Measurements from ENCODE around the gene PHLDB1. TPM values are rescaled to one million over a fixed set of nuclear protein-coding genes. Genes with fewer than 3 reads are reported as not detected.
A peak's percentile ranks its signal among the peaks of the same experiment; 100 is the strongest.

The PHLDB1 gene
- total RNA-seq, 4 donors from 2014 or later: 6.7 to 29.8 (median 21.2) TPM

GRCh38 chr11:118622376-118623268, 15.2 kb downstream of the PHLDB1 start:
- intact Hi-C loops (cut with DNase I): no loop called here
- no peaks in the 10 kb centered on the region for H3K9me3 ChIP-seq
- H3K4me3 ChIP-seq: peak overlapping the region in 3 of 4 donors; percentile 41 to 67 (median 51)
- no peak for TF ChIP-seq CTCF (IDR thresholded peaks at IDR 0.05)
- TF ChIP-seq POLR2A (IDR thresholded peaks at IDR 0.05): no peak
- H3K27ac ChIP-seq: peak overlapping the region; percentile 75 to 88 (median 84)
- H3K27me3 ChIP-seq: peaks cover 0 to 14% (median 0%) of the 10 kb centered on the region in 4 donors
- 27 to 39% methylated on average over 5 to 6 of the region's 9 CpGs for WGBS, 2 donors
- peaks cover 42 to 91% (median 76%) of the 10 kb centered on the region in 3 donors for H3K4me1 ChIP-seq
- peaks cover 0 to 33% (median 3%) of the 10 kb centered on the region in 3 donors for H3K36me3 ChIP-seq
- no peak for DNase-seq

GRCh38 chr11:118623269-118623655, 15.8 kb downstream of the PHLDB1 start:
- WGBS, 2 donors: 25 to 43% methylated on average over 2 of the region's 4 CpGs

GRCh38 chr11:118625036-118625690, 17.7 kb downstream of the PHLDB1 start:
- Histone ChIP-seq H3K4me3 (no peak overlapping the region), H3K4me1 (peaks cover 33 to 87% (median 61%) of the 10 kb centered on the region in 3 donors), H3K27me3 (peaks cover 0 to 14% (median 0%) of the 10 kb centered on the region in 4 donors), H3K36me3 (peaks cover 0 to 43% (median 10%) of the 10 kb centered on the region in 3 donors), H3K27ac (peak overlapping the region; percentile 5 to 88 (median 58)), H3K9me3 (no peaks in the 10 kb centered on the region)
- intact Hi-C loops (cut with DNase I): no loop called here
- 36 to 38% methylated on average over 3 to 5 of the region's 6 CpGs for WGBS, 2 donors
- DNase-seq: no peak
- TF ChIP-seq POLR2A (IDR thresholded peaks at IDR 0.05) (no peak), CTCF (IDR thresholded peaks at IDR 0.05) (no peak)

More at GRCh38 chr11:118623269-118623655, 15.8 kb downstream of the PHLDB1 start:
- intact Hi-C loops (cut with DNase I): no loop called here
- Histone ChIP-seq H3K4me1 (peaks cover 42 to 87% (median 69%) of the 10 kb centered on the region in 3 donors), H3K36me3 (peaks cover 0 to 37% (median 8%) of the 10 kb centered on the region in 3 donors), H3K4me3 (peak overlapping the region in 1 of 4 donors; percentile 7), H3K9me3 (no peaks in the 10 kb centered on the region), H3K27ac (peak overlapping the region; percentile 24 to 88 (median 84)), H3K27me3 (peaks cover 0 to 14% (median 0%) of the 10 kb centered on the region in 4 donors)
- TF ChIP-seq CTCF (IDR thresholded peaks at IDR 0.05) (no peak), POLR2A (IDR thresholded peaks at IDR 0.05) (no peak)
- DNase-seq: no peak

- Histone ChIP-seq H3K27ac (peak overlapping the region in 1 of 4 donors; percentile 88), H3K4me3 (no peak overlapping the region), H3K9me3 (no peaks in the 10 kb centered on the region), H3K4me1 (peaks cover 26 to 87% (median 59%) of the 10 kb centered on the region in 3 donors), H3K27me3 (peaks cover 0 to 8% (median 0%) of the 10 kb centered on the region in 4 donors), H3K36me3 (peaks cover 0 to 51% (median 10%) of the 10 kb centered on the region in 3 donors)
- intact Hi-C loops (cut with DNase I): no loop called here
- DNase-seq: no peak
- TF ChIP-seq CTCF (IDR thresholded peaks at IDR 0.05) (no peak), POLR2A (IDR thresholded peaks at IDR 0.05) (no peak)
- 66 to 78% methylated on average over 2 of the region's 2 CpGs for WGBS, 2 donors
These were observed 18.6 kb downstream of the PHLDB1 start for GRCh38 chr11:118625976-118626375.

All from esophagus squamous epithelium (tissue), 5 donors.